Measurements from ENCODE around the gene SERF1B. TPM values are rescaled to one million over a fixed set of nuclear protein-coding genes. Genes with fewer than 3 reads are reported as not detected.
"Not testable (repeated sequence)": the region's sequence is repeated elsewhere in the genome, so short reads cannot be mapped to it uniquely, and the experiment has no call there.

Gene SERF1B
- total and polyA plus RNA-seq, 5 donors from 2014 or later, result 21.1 to 42.6 (median 29.0) TPM

GRCh38 chr5:70056289-70056942, 31.4 kb downstream of the SERF1B start:
- not testable (repeated sequence) for H3K9me3 ChIP-seq (ENCODE audit: control insufficient read depth in 2 of 2, low read length in 2 of 2); H3K4me3 ChIP-seq (ENCODE audit: low read depth, low read length); ATAC-seq (ENCODE audit: low read depth in 2 of 2); H3K27ac ChIP-seq (ENCODE audit: insufficient read depth, low read length, poor library complexity, severe bottlenecking); H3K27me3 ChIP-seq (ENCODE audit: control insufficient read depth, insufficient read depth, low read length); H3K4me1 ChIP-seq (ENCODE audit: control insufficient read depth, insufficient read depth, low read length, poor library complexity, severe bottlenecking); H3K27me3 Mint-ChIP-seq; H3K4me3 Mint-ChIP-seq; H3K27ac Mint-ChIP-seq; H3K4me1 Mint-ChIP-seq; DNase-seq; H3K36me3 Mint-ChIP-seq; H3K36me3 ChIP-seq (ENCODE audit: control insufficient read depth, insufficient read depth, low read length); H3K9me3 Mint-ChIP-seq

GRCh38 chr5:70057140-70057539, 32.1 kb downstream of the SERF1B start:
- not testable (repeated sequence) for H3K4me3 Mint-ChIP-seq; H3K9me3 Mint-ChIP-seq; H3K4me1 ChIP-seq (ENCODE audit: control insufficient read depth, insufficient read depth, low read length, poor library complexity, severe bottlenecking); H3K27me3 ChIP-seq (ENCODE audit: control insufficient read depth, insufficient read depth, low read length); H3K9me3 ChIP-seq (ENCODE audit: control insufficient read depth in 2 of 2, low read length in 2 of 2); DNase-seq; H3K36me3 ChIP-seq (ENCODE audit: control insufficient read depth, insufficient read depth, low read length); ATAC-seq (ENCODE audit: low read depth in 2 of 2); H3K4me1 Mint-ChIP-seq; H3K4me3 ChIP-seq (ENCODE audit: low read depth, low read length); H3K27ac Mint-ChIP-seq; H3K27ac ChIP-seq (ENCODE audit: insufficient read depth, low read length, poor library complexity, severe bottlenecking); H3K27me3 Mint-ChIP-seq; H3K36me3 Mint-ChIP-seq

- H3K27me3 ChIP-seq (ENCODE audit: control insufficient read depth, insufficient read depth, low read length); H3K9me3 ChIP-seq (ENCODE audit: control insufficient read depth in 2 of 2, low read length in 2 of 2); H3K27ac ChIP-seq (ENCODE audit: insufficient read depth, low read length, poor library complexity, severe bottlenecking); H3K4me3 ChIP-seq (ENCODE audit: low read depth, low read length); H3K4me1 Mint-ChIP-seq; H3K4me3 Mint-ChIP-seq; DNase-seq; H3K36me3 ChIP-seq (ENCODE audit: control insufficient read depth, insufficient read depth, low read length); H3K9me3 Mint-ChIP-seq; H3K27ac Mint-ChIP-seq; H3K27me3 Mint-ChIP-seq; ATAC-seq (ENCODE audit: low read depth in 2 of 2); H3K36me3 Mint-ChIP-seq; H3K4me1 ChIP-seq (ENCODE audit: control insufficient read depth, insufficient read depth, low read length, poor library complexity, severe bottlenecking): not testable (repeated sequence)
Measured at GRCh38 chr5:70077632-70078031, 52.6 kb downstream of the SERF1B start.

- H3K4me1 Mint-ChIP-seq; H3K27ac ChIP-seq (ENCODE audit: insufficient read depth, low read length, poor library complexity, severe bottlenecking); ATAC-seq (ENCODE audit: low read depth in 2 of 2); H3K27me3 ChIP-seq (ENCODE audit: control insufficient read depth, insufficient read depth, low read length); H3K4me3 ChIP-seq (ENCODE audit: low read depth, low read length); H3K4me3 Mint-ChIP-seq; H3K4me1 ChIP-seq (ENCODE audit: control insufficient read depth, insufficient read depth, low read length, poor library complexity, severe bottlenecking); H3K36me3 Mint-ChIP-seq; H3K27me3 Mint-ChIP-seq; H3K9me3 ChIP-seq (ENCODE audit: control insufficient read depth in 2 of 2, low read length in 2 of 2); DNase-seq; H3K9me3 Mint-ChIP-seq; H3K27ac Mint-ChIP-seq; H3K36me3 ChIP-seq (ENCODE audit: control insufficient read depth, insufficient read depth, low read length): not testable (repeated sequence)
Measured at GRCh38 chr5:70088907-70089464, 63.9 kb downstream of the SERF1B start.

GRCh38 chr5:70091776-70092175, 66.7 kb downstream of the SERF1B start:
- not testable (repeated sequence) for H3K4me1 ChIP-seq (ENCODE audit: control insufficient read depth, insufficient read depth, low read length, poor library complexity, severe bottlenecking); H3K9me3 Mint-ChIP-seq; H3K36me3 Mint-ChIP-seq; H3K27ac ChIP-seq (ENCODE audit: insufficient read depth, low read length, poor library complexity, severe bottlenecking); H3K9me3 ChIP-seq (ENCODE audit: control insufficient read depth in 2 of 2, low read length in 2 of 2); H3K27ac Mint-ChIP-seq; H3K27me3 Mint-ChIP-seq; ATAC-seq (ENCODE audit: low read depth in 2 of 2); H3K4me3 Mint-ChIP-seq; DNase-seq; H3K4me1 Mint-ChIP-seq; H3K36me3 ChIP-seq (ENCODE audit: control insufficient read depth, insufficient read depth, low read length); H3K27me3 ChIP-seq (ENCODE audit: control insufficient read depth, insufficient read depth, low read length); H3K4me3 ChIP-seq (ENCODE audit: low read depth, low read length)

Other genes with a start within 250 kb of the SERF1B start
- 68.1 TPM for gene SMN2, start 24.4 kb downstream of the SERF1B start, total RNA-seq
- gene SMN2, start 24.4 kb downstream of the SERF1B start, polyA plus RNA-seq, result 10 to 100 TPM; 23.1 to 72.2 (median 40.1) TPM

Measured in CD4-positive, CD25-positive, alpha-beta regulatory T cell (primary cell).